CD4-positive, alpha-beta T cell treated with Interleukin-17A for 4 hours (primary cell): ENCODE results near the gene SETD7.

Source experiments
- DNase-seq: peaks from one replicate; pipeline ENCODE4 v3.0.0-alpha.2; 2020; ENCODE audit warnings: mixed read lengths

SETD7 gene

DNA sequence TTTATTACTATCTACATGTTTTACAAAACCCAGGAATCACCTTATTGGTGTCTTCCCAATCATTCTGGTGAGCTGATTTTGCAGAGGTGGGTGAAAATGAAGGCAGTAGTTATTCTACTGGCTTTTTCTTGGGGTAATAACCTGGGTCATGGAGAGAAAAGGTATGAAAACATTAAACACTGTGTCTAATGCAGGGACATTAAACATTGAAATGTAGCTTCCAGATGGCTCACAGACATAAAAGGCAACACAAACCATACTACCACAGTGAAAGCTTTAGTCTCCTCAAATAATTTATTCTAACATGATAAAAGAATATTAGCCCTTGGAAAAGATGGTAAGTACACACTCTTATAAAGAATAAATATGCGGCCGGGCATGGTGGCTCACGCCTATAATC, 8.0 kb downstream of the SETD7 start:
- DNase-seq, result no peak

DNA sequence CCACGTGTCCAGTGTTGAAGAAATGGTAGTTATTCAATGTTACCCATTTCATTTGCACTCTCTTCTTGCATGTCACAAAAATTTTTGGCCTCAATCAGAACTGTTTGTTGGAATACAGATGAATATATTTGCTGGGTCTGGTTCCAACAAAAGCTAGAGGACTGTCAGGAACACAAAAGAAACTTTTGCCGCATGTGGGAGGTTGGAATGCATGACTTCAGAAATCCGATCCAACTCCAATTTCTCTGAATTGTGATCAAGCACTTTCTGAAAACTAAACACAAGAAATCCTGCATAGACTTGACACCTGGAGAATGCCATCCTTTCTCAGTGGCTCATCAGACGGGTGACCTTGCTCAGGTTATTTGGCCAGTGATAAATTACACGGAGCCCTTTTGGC, 15.4 kb downstream of the SETD7 start:
- no peak for DNase-seq

DNA sequence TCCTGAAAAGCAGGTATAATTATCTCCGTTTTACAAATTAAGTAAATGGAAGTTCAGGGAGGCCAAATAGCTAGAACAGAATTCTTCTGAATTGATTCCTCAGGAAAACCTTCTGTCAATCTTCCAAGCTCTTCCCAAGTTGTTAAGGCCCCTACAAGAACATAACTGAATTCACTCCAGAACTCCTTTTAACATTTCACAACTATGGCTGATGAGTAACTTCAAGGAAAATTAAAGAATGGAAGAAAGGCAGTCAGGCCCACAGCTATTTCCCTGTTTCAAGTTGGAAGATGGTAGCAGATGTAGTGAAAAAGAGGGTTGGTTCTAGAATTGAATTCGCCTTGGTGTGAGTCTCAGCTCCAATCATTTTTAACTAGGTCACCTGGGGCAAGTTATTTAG, 15.9 kb downstream of the SETD7 start:
- no peak for DNase-seq

DNA sequence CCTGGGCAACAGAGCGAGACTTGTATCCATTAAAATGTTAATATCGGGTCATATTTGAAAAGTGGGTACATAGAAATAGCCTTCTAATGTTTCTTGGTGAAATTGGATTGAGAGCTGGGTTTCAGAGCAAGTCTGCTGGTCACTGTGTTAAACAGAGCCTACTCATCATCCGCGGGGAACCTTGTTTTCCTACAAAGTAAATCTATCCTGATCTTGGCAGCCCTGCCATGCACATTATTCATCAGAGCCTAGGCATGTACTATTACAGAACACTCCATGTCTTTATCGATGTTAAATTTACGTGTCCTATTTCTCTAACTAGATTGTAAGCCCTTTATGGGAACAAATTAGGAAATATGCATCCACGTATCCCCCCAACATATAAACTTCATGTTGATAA, 18.7 kb downstream of the SETD7 start:
- no peak for DNase-seq

DNA sequence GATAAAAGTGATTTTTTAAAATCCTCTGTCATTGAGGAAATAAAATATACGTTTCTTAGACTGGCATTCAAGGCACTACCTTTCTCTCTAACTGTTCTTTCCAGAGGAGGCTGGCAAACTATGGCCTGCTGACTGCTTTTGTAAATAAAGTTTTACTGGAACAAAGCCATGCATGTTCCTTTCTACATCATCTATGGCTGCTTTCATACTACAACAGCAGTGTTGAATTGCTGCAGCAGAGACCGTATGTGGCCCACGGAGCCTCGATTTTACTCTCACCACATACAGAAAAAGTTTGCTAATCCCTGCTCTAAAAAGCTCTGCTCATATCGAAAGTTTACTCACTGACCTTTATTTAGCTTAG, 20.2 kb downstream of the SETD7 start:
- DNase-seq, result no peak

DNA sequence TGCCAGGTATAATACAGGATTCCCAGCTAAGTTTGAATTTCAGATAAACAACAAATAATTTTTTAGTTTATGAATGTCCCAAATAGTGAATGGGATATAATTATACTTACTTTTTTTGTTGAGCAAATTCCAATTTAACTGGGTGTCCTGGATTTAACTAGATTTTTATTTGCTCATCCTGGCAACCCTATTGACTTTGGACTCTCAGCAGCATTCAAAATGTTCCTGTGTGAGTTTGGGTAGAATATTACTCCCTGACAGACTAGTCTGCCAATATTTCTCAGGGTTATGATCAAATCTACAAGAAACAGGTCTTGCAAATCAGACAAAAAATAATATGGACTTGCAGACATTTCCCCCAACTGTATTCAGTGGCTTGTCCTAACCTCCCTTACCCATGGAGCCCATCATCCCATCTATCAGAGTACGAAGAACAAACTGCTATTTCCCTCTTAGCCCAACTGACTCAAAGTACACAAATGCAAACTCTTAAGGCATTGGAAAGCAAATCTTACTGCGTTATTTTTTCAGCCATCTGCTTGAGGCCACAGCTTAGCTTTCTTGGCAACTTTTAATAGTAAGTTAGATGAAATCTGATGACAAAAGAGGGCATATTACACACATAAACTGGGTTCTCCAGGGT, 20.7 kb downstream of the SETD7 start:
- no peak for DNase-seq

DNA sequence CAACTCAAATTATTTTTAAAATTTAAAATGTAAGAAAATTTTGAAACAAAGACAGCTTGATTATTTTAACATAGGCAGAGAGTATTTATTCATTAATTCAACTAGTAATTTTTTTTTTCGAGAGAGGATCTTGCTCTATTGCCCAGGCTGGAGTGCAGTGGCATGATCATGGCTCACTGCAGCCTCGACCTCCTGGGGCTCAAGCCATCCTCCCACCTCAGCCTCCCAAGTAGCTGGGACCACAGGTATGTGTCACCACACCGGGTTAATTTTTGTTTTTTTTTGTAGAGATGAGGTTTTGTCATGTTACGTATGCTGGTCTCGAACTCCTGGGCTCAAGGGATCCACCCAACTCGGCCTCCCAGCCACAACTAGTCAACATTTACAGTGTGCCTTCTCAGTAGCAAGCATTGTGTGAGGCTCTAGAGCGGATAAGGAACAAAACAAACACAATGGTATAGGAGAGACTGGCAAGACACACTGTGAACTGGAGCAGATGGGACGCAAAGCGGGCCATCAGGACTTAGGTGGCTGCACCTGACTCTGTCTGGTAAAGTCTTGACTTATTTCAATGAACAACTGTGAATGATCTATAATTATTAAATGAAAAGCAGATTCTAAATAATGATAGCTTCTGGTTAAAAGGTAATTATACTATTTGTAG, 21.6 kb downstream of the SETD7 start:
- DNase-seq, result no peak

DNA sequence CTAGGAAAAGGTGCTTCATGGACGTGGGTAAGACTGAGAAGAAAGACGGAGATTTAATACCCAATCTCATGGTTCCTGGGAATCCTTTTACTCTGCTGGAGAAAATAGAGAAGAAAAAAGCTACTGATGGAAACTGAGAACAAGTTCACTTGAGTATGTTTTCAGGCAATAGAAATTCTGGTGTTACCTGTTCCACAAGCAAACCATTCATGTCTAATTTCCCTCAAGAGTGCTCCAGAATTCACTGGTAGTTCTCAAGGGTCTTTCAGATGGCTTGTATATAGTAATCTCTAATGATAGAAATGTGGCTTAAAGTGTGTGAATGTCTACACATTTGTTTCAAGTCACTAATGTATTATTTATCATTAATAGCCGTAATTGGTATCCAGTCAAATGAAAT, 22.5 kb downstream of the SETD7 start:
- no peak for DNase-seq

DNA sequence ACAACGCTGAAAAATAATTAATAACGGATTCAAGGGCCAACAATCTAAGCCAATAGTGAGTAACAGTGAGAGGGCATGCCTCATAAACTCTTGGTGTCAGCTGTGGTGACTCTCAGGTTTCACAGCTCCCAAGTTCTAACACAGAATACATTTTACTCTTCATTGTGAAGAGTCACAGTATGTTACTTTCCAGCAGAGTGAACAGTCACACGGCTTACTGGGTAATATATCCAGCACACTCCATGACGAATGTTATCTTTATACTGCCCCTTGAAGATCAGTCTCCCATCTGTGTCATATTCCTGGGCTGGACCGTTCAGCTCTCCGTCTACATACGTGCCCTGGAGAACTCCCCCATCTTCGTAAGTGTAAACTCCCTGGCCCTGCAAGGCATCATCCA, 23.1 kb downstream of the SETD7 start:
- DNase-seq, result no peak

DNA sequence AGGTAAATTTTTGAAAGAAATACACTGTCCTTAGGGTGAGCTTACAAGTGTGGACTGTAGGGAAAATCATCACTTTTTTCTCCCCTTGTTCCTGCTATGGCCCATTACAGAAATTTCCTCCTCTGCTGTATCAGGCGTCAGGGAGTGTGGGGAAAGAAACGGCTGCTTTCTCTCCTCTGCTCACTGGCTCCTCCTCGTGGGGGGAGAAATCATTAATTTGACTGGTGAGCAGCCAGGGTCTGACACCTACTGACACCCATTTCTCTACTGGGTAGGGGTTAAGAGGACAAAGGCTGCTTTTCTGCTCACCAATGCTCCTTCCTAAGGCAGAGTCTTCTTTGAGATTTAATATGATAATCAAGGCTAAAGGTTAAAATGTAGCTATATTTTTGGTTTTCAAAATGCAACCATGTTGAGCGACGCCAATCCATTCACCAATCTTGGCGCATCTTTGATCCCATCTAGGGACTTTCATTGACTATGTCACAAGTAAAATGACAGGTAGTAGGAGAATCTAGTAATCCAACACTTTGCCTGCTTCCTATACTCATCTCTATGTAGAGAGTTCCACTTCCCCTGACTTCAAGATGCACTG, 25.1 kb downstream of the SETD7 start:
- DNase-seq, result peak; percentile 72

DNA sequence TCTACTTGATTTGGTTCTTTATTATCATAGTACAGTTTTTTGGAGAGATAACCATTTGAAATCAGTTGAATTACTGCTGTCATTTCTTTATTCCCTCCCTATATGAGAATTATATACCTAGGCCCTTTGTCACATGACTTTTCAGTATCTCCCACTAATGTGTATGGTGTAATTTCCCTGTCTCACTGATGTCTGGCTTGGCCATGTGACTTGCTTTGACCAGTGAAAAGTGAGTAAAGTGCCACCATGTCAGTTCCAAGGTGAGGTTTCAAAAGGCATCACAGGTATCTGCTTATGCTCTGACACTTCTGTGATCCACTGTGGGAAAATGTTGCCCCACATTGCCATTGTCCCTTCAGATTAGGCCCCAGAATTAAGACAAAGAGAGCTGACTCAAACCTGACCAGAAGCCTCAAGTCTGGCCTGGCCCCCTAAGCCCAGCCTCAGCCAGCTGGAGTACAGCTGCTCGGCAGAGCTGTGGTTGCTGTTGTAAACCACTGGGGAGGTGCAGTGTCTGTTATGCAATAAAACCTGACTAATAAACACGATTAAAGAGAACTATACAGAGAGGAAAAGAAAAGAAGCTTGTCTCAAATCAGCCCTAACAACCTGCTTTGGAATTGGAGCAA, 27.5 kb downstream of the SETD7 start:
- DNase-seq, result no peak

DNA sequence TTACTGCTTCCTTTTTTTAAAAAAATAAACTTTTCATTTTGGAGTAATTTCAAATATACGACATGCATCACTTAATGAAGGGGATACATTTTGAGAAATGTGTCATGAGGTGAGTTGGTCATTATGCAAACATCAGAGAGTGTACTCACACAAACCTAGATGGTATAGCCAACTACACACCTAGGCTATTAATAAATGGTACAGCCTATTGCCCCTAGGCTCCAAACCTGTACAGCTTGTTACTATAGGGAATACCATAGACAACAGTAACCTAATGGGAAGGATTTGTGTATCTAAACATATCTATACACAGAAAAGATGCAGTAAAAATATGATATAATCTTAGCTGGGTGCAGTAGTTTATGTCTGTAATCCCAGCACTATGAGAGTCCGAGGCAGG, 29.1 kb downstream of the SETD7 start:
- no peak for DNase-seq

DNA sequence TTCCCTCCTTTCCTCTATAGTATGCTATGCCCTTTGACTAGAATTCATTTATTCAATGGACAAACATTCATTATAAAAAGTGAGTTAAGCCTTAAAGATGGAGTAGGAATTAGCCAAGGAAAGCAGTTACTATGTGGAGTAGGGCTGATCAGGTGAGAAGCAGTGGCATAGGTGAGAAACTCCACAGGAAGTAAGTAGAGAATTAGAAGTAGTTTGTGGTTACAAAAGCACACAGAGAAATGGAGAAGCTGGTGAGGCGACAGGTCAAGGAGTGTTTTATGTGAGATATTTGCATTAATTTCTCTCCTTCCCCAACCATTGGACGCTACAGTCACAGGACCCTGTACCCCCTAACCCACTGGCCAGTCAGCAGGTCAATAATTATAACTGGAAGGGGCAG, 30.6 kb downstream of the SETD7 start:
- no peak for DNase-seq

DNA sequence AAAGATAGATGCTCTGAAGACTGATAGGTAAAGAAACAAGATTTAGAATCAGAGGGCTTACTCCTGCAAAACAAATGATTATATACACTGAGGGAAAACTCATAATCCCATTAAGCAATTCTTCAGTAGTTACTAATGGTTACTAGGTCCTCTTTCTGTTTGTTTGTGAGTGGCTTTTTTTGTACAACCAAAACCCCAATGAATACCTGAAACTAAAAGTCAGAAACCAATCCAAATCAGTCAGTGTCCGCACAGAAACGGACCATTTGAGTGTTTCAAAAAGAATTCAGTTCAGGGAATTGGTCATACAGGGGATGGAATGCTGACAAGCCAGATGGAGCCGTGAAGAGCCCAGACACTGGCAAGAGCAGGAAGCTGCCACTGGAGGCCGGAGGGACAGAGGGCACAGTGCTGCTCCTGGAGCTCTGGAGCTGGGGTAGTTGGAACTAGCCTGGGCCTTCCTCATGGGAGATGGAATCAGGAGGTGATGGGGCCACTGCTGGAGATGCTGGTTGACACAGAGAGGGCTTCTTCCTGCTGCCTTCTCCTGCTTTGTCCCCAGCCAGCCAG, 31.9 kb downstream of the SETD7 start:
- DNase-seq, result no peak

DNA sequence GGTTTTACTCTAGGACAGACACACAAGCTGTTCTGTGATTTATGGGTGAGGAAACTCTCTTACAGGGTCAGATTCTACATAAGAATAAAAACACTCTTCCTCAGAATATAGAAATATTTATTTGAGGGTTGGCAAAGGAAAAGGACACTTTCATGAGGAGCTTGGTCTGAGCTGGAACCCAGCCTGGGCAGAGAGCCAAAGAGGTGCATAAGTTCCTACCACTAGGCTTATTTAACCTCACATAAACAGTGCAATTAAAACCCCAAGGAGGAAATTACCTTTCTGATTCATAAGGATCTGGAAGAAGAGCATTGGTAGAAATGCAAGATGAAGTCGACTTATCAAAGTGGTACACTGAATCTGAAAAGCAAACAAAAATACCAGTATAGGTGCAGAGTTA, 32.9 kb downstream of the SETD7 start:
- no peak for DNase-seq

DNA sequence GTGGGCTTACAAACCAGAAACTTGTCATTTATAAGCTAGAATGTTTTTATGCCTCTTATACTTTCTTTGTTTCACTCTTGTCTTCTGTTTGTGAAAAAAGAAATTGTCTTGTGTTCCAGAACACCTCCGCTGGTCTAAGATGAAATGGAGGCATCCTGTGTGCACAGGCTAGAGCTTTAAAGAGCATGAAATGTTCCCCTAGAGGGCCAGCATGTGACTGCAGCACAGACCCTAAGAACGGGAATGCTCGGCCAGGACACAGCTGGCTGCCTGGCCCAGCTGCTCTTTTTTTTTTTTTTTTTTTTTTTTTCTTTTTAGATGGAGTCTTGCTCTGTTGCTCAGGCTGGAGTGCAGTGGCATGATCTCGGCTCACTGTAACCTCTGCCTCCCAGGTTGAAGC, 33.6 kb downstream of the SETD7 start:
- no peak for DNase-seq

DNA sequence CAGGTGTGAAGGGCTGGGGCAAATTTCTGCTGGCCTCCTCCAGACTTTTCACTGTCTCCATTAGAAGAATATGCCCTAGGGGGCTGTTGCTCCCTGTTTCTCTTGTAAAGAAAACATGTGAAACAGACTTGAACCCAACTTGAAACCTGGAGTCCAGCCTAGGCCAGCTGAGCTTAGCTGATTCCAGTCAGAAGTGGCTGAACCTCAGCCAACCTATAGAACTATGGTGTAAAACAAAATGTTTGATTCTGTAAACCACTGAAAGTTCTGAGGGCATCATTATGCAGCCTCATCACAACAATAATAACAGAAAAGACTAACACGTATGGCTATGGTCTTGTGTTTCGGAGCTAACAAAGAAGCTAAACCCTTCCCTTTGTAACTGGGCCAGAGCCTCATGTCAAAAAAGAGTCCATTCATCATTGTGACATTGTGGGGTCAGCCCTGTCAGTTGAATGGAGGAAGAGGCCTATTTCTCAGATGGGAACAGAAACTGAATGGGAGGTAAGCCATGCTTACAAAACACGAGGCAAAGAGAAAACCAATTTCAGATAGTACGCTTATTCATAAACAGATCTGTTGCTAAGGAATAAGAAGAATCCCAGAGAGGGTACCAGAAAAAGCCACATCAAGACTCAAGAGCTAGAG, 34.1 kb downstream of the SETD7 start:
- DNase-seq, result no peak

DNA sequence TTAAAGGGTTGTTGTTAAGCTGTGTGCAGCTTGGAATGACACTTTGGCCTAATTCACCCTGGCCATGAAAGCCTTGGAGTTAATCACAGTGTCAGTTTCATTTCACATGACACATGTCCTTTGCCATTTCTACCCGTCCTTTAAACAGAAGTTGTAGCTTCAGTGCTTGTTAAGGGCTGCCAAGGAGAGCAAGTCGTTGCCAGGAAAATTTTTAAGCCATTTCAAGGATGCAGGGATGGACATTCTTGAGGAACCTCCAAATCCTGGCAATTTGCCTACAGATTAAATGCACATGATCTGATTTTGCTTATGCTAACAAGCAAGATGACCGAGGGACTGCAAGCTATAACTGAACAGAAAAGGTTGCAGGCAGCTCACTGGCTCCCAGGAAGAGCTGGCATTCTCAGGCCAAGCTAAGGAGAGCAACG, 40.5 kb downstream of the SETD7 start:
- DNase-seq, result no peak

DNA sequence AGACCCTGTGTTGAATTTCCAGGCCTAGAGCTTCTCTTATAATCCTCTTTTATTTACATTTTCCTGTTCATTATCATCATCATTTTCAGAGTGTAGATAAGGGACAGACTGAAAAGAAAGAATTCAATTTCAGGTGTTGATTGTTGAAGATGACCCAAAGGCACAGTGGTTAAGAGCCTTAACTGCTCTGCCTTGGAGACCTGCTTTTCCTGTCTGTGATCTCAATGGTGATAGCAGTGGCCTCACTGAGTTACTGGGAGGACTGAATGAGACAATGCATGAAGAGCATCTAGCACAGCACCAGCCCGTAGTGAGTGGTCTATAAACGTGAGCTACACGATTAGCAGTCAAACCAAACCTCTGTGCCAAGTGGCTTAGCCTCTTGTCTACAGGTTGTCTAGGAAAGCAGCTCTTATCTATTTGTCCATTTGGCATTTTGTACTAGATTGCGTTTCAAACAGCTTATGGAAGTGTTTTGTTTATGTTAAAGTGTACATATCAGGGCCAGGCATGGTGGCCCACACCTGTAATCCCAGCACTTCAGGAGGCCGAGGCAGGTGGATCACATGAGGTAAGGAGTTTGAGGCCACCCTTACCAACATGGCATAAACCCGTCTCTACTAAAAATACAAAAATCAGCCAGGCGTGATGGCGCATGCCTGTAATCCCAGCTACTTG, 41.5 kb downstream of the SETD7 start:
- no peak for DNase-seq

DNA sequence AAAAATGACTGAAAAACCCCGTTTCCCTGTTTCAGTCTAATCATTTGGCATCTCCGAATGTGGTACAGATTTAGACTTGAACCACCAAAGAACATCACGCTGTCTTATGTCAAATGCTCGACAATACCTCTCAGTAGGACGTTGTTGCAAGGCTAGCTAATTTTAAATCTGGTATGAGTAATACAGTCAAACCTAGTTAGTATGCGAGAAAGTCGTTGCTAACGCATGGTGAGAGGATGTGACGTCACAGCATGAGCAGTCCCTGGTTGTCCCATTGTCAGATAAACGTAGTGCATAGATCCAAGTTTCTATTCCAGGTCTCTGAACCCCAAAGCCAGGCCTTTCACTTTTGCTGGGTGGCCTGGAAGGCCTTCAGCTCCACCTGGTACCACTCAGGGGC, 44.7 kb downstream of the SETD7 start:
- DNase-seq, result no peak

DNA sequence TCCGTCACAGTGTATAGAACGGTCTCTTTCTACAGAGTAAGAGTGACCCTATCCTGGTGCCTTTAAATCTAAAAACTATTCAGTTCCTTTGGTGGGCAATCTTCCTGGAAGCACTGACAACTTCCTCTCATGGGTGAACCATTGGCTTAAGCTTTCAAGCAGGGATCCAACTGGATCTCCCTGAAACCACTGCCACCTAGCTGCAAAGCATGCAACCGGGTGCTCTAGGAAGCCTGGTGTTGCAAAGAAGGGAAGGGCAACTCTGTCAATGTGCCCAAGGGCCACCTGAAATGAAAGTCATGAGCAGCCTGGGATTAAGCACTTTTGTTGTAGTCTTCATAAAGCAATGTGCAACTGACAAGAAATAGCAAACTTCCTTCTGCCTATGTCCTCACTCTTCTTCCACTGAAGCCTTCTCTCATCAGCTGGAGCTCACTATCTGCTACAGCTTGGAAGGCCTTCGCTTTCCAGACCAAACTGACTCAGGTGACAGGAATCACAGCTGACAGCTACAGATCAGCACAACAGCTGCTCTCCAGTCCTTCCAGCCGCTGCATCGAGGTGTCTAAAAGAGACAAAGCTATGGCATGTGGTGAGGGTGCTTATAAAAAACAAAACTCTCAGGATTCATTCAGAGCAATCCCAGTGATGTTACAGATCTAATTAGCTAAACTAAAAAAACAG, 46.1 kb downstream of the SETD7 start:
- DNase-seq, result peak; percentile 12

DNA sequence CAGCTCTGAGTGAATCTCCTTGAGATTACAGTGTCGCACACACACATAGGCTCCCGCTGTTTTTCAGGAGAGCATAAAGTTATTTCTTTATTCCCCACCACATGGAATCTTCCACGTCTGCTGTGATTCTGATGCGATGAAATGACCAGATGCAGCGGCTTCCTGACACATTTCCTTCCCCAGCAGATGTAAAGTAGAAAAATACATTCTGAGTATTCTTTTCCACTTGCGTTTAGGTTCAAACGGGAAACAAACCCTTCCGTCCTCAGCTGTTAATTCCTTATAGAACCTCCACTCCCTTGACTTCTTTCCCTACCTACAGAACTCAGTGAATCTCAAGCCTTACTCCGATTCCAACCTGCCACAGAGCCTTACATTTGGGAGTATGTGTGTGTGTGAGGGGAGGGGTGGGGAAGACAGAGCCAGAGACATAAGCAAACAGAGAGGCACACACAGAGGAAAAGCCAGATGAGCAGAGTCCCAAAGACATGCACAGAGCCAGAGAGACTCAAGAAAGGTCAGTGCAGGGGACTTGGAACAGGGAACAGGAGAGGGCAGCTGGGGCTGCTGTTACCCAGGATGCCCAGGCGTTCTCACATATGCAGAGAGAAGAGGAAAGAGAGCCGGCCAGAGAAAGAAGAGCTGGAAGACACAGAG, 47.3 kb downstream of the SETD7 start:
- no peak for DNase-seq
